Kidney tubule cell (primary cell): ENCODE measurements around the gene BFAR.
A peak's percentile ranks its signal among the peaks of the same experiment; 100 is the strongest.
"Not testable (repeated sequence)": the region's sequence is repeated elsewhere in the genome, so short reads cannot be mapped to it uniquely, and the experiment has no call there.

ENCODE experiments used
- DNase-seq: peaks from one replicate; pipeline ENCODE4 v3.0.0-alpha.2; 2018; ENCODE audit warnings: low spot score

Gene BFAR, protein sequence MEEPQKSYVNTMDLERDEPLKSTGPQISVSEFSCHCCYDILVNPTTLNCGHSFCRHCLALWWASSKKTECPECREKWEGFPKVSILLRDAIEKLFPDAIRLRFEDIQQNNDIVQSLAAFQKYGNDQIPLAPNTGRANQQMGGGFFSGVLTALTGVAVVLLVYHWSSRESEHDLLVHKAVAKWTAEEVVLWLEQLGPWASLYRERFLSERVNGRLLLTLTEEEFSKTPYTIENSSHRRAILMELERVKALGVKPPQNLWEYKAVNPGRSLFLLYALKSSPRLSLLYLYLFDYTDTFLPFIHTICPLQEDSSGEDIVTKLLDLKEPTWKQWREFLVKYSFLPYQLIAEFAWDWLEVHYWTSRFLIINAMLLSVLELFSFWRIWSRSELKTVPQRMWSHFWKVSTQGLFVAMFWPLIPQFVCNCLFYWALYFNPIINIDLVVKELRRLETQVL

DNA sequence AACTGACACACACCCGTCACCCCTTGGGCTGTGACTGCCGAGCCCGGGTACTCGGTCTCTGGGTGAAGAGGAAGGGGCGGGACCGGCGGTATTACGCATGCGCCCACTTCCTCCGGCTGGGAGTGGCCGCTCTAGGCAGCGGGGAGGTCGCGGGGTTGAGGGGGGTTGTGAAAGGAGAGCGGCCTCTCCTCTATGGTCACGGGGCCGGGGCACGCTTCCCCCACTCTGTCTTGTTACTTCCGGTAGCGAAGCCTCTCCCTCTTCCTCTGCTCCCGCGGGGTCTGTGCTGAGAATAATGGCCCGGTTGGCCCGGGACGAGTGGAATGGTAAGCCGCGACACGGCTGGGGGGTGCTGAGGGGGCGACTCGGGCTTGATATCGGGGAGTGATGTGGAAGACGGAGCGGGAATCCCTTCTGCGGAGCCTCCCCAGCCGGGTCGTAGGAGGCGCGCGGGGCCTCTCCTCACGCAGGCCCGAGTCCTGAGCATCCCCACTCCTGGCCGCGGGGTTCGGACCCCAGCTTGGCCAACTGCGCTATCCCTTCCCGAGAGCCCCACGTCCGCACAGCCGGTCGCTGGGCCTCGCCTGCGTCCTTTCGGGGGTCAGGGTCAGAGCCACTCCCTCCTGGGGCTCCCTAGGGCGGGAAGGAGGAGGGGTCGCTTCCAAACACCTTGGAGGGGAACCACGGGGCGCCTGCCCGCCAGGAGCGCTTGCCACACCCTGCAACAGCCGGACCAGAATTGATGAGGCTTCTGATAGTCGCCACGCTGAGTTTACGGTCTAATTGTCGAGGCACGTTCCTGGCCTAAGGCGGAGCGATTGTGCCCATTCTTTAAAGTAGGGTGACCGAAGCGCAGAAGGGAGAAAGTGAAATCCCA is at the start of gene BFAR:
Gene BFAR (plus strand): TSS at position 259 of the 877 bp plus-strand sequence. CDS start 11,396 bp downstream, outside the sequence.
- DNase-seq, result peak; percentile 98

DNA sequence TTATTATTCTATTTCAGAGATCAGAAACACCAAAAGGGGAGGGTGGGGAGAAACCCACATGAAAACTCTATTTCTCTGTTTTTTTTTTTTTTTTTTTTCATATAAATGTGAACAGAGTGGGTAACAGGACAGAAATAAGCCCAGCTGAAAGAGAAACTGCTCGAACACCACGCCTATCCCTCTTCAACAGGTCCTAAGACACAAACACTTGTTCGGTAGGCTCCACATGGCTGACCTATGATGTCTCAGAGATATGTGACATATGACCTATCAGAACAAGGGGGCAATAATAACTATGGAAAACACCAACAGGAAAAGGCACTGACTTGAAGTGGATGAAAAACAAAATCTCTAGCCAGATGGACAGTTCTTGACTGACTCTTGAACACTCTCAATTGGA is 47.5 kb upstream of the BFAR start:
- DNase-seq, result no peak

DNA sequence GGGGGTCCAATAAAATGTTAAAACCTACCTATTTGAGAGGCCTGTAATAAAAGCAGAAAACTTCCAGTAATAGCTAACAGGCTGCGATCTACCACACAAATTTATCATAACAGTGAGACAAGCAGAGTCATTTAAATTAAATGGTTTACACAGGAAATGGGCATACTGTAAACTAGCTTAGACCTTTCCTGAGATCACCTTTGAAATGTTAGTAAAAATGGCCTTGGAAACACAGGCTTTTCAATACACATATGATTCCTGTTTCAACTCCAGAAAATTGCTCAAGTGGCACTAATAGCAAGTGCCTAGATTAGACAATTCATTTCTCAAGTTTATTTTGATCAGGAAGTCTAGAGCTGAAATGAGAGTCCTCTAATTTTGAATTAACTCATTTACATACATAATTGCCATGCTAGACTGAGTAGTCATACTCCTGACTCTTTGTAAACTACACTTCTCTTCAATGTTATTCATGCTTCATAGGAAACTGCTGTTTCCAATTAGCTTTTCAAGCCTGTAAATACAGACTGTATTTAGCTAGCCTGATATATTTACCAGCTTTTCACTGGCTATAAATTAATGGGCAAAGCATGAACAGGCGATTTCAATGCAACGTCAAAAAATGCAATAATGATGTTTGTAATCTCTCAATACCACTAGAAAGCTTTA is 46.0 kb upstream of the BFAR start:
- no peak for DNase-seq

DNA sequence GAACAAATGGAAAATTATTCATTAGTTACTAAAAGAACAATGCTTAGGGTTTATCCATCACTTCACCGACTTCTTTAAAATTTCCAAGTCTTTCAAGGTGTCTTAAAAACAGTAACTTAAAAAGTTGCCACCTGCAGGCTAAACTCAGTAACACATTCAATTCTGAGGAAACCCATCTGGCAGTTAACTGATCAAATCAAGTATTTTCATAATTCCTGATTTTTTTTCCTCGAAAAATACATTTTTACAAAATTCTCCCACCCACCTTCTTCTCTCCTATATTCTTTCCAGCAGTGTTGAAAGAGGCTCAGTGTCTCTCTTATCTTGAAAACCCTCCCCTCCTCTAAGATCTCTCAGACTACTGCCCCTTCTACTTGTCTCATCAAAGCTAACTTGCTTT is 32.6 kb upstream of the BFAR start:
- peak; percentile 33 for DNase-seq

DNA sequence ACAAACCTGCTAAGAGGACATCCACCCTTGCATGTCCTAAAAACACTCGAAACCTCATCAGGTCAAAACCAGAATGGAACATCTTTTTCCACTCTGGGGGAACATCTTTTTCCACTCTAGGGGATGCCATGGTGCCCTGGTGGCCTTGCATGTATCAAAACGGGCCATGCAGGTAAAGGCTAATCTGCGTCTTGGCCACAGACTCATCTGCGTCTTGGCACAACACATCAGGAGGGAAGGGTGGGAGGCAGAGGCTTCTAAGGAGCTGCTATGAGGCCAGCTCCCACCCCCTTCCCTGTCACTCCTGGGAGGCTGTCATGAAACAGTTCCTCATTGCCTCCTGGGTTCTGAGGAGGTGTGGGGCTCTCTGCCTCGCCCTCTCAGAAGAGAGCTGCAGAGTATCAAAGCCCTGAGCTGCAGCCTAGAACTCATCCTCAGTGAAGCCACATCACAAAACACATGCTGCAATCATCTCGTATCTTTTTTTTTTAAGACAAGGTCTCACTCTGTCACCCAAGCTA is 30.2 kb upstream of the BFAR start:
- DNase-seq, result no peak

DNA sequence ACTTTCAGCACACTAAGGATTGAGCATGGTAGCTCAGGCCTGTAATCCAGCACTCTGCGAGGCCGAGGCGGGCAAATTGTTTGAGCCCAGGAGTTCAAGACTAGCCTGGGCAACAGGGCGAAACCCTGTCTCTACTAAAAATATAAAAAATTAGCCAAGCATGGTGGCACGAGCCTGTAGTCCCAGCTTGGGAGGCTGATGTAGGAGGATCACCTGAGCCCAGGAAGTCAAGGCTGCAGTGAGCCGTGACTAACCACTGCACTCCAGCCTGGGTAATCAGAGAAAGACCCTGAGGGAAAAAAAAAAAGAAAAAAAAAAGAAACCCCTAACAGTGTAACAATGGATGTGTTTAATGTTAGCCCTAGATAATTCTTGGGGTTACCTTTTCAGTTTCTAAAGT is 26.6 kb upstream of the BFAR start:
- DNase-seq, result peak; percentile 35

DNA sequence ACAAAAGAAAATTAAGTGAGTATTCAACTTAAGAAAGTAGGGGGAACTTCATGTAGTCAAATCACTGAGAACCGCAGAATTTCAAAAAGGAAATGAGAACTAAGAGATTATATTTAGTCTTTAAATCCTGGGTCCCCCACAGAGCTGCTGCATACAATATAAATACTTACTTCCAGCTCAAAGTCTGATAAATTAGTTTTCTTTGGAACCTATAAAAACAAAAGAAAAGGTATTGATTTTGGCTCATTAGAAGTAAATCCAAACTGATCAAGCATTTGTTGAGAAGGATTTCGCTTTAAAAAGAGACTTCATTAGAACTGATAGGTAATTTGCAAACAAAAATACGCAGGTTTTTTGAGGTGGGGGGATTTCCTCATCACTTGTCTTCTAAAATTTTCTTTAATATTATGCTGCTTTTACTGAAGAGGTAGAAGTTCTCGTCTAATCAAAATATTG is 24.6 kb upstream of the BFAR start:
- DNase-seq, result no peak

DNA sequence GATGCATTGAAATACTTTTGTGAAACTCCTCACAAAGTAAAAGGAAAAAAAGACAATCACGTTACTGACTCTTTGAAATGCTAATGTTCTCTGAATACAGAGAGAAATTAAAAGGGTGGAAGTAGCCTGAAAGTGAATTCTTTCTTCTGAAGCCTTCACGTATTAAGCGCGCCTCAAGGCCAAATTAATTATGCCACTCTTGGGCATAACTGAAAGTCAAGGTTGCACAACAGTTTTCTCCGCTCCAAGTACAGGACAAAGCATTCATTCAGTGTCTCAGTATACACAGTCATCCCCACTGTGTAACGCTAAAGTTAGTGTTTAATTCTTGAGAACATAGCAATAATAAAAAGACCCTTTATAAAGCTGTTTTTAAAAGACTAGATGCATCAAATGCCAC is 24.1 kb upstream of the BFAR start:
- no peak for DNase-seq

DNA sequence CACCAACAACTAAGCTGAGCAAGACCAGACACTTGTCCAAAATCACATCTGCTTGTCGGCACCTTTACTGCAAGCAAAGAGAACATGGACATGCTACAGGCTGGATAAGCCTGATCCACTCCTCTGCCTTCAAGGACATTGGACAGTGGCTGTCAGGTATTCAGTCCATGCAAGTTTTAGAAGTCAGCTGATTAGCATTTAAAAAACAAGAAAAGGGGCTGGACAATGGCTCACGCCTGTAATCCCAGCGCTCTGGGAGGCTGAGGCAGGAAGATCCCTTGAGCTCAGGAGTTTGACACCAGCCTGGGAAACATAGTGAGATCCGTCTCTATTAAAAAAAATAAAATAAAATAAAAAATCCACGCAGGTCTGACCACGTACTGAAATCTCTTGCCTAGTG is 23.0 kb upstream of the BFAR start:
- no peak for DNase-seq

DNA sequence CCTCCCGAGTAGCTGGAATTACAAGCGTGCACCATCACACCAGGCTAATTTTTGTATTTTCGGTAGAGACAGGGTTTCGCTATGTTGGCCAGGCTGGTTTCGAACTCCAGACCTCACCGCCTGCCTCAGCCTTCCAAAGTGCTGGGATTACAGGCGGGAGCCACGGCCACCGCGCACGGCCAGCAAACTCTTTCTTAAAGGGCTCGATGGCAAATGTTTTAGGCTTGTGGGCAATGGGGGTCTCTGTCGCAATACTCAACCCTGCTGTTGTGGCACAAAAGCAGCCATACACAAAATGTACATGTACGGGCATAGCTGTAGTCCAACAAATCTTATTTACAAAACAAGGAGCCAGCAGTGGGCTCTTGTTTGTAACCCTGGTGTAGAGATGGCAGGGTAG is 21.1 kb upstream of the BFAR start:
- DNase-seq, result no peak

DNA sequence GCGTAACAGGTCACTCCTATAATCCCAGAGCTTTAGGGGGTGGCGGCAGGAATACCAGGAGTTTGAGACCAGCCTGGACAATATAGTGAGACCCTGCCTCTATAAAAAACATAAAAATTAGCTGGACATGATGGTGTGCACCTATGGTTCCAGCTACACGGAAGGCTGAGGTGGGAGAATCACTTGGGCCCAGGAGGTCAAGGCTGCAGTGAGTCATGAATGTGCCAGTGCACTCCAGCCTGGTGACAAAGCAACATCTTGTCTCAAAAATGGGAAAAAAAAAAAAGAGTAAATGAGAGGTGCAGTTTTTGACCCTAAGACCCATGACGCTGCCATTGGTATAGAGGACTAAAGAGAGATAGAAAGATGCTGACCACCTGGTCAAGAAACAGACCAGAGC is 18.8 kb upstream of the BFAR start:
- no peak for DNase-seq

DNA sequence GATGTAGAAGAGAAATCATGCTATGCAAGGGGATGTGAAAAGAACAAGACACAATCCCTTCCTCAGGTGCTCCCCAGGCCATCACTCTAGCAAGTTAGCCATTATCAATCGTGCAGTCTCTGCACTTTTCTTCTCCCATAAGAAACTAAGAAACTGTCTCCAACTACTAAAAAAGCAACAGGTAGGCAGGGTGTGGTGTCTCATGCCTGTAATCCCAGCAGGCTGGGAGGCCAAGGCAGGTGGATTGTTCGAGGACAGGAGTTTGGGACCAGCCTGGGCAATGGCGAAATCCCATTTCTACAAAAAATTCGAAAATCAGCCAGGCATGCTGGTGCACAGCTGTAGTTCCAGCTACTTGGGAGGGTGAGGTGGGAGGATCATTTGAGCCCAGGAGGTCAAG is 16.5 kb upstream of the BFAR start:
- no peak for DNase-seq

DNA sequence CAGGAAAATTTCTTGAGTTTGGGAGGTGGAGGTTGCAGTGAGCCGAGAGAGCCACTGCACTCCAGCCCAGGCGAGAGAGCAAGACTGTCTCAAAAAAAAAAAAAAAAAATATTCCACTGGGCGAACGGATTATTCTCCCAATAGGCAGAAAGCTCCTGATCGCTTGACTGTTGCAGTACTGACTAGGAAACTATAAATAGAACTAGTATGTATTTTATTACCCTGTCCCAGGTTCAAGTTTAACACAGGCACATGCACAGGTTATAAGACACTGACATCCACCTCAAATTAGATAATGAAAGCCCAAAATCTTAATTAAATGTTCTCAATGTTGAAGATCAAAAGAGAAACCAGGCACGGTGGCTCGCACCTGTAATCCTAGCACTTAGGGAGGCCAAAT is 14.2 kb upstream of the BFAR start:
- DNase-seq, result no peak

DNA sequence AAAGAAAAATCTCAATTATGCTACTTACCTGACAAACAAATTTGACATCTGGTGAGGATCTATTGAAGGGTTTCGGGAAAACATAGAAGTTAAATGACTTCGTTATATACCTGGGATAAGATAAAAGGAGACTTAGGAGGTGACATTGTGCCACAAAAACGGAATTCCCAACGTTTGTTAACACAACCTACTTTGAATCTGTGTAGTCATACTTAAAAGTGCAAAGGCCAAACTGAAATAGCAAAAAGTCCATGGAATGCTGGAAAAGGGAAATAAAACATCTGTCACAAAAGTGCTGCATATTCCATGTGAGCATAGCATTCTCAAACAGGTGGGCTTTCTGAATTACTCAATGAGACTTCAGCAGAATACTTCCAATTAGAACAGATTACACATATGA is 5.7 kb upstream of the BFAR start:
- no peak for DNase-seq

DNA sequence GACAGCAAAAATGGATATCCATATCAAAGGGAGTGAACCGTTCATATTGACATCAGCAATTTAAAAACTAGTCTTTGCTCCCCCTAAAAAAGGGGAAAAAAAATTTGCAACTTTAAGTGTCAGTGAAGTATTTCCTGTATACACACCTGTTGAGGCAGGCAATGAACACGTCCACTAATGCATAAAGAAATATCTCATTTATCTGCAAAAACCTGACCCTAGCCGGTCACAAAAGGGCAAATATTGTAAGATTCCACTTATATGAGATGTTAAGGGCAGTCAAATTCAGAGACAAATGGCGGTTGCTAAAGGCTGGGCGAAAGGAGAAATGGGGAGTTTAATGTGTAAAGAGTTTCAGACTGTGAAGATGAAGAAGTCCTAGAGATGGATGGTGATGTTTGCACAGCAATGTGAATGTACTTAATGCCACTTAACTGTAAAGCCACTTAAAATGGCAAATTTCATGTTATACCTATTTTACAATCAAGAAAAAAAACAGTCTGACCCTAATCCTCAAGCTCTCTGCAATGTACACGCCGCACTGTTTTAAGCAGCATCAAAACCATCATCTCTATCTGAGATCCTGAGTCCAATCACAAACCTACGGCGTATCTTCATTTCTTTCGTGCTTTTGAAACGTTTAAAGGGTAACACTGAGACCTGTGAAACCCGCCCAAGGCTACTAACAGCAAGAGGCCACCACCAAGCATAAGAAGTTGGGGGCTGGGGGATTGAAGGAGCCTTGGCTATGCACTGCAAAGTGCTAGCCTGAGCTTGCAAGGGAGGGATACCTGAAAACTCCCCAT is 3.7 kb upstream of the BFAR start:
- DNase-seq, result no peak

DNA sequence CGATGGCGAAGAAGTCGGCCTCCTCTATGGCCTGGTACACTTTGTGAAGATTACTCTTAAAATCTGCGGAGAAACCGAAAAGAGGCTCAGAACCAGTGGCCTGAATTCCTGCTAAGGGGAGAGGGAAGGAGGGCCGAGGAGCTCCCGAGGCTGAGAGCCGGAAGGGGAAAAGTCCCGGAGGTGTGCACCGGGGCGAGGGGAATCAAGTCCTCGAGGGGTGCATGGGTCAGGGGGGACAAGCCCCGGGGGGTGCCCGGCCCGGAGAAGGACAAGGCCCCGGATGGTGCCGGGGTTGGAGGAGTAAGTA is 3.2 kb upstream of the BFAR start:
- no peak for DNase-seq

DNA sequence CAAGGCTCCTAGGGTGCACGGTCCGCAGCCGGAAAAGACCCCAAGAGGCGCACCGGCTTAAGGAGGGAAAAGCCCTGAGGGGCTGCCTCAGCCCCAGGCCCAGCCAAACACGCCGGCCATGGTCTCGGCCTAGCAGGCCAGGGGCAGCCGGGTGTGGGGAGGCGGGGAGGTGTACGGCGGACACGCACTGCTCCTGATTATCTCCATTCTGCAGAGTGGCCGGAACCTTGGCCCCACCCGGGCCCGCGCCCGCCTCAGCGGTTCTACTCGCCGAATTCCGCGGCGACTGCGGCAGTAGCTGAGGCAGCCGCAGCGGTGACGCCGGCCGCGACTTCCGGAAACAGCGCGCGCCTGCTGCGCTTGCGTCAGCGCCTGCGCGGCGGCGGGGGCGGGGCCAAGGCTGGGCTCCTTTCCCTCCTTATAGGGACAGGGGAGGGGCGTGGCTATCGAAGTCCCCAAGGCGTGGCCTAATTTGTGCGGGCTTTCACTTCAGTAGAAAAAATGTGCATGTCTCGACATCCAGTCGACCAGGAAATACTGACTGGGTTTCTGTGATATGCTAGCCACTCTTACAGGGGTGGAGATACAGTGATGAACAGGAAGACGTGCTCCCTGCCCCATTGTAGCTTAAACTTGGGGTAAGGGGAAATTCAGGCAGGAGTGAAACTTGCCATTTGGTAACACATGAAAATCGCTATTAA is 2.7 kb upstream of the BFAR start, which contains the start of gene PARN:
Gene PARN (minus strand): TSS at position 342 of the 701 bp plus-strand sequence. CDS start 135 bp downstream, at position 207.
- peak; percentile 97 for DNase-seq

DNA sequence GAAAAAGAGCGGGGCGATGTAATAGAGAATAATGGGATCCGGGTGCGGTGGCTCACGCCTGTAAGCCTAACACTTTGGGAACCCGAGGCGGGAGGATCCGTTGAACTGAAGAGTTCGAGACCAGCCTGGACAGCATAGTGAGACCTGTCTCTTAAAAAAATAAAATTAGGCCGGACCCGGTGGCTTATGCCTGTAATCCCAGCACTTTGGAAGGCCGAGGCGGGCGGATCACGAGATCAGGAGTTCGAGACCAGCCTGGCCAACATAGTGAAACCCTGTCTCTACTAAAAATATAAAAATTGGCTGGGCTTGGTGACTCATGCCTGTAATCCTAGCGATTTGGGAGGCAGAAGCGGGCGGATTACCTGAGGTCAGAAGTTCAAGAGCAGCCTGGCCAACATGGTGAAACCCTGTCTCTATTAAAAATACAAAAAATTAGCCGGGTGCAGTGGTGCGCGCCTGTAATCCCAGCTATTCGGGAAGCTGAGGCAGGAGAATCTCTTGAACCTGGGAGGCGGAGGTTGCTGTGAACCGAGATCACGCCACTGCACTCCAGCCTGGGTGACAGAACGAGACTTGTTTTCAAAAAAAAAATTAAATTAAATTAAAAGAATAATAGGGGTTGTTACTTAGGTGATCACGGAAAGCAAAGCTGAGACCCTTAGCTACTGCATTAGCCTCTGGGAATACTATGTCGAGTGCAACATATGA is 2.0 kb upstream of the BFAR start:
- not testable (repeated sequence) for DNase-seq

DNA sequence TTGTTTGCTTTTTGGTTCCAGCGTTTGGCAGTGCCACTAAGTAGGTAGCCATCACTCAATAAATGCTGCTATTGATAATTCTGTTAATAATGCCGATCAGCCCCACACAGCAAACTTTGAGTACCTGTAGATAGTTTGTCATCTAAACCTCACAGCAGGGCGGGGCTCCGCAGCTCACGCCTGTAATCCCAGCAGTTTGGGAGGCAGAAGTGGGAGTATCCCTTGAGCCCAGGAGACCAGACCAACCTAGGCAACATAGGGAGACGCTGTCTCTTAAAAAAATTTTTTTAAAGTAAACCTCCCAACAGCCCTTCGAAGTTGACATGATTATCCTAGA is 1.6 kb downstream of the BFAR start:
- no peak for DNase-seq
